Measurements from ENCODE around the gene ETFBKMT.

- TF ChIP-seq CTCF (IDR thresholded peaks at IDR 0.05; ENCODE audit: insufficient read depth, low read depth, low read length) (no peak), EZH2 (IDR thresholded peaks at IDR 0.05; ENCODE audit: insufficient read depth, low read length) (no peak)
Observed at GRCh38 chr12:31669020-31669419, 9.5 kb downstream of the ETFBKMT start.

Data from astrocyte (in vitro differentiated cells and primary cell).